GM12878 (cell line): ENCODE measurements around the gene CHD6. TPM values are rescaled to one million over a fixed set of nuclear protein-coding genes. Genes with fewer than 3 reads are reported as not detected.

Source experiments
- ATAC-seq: fragments of 200-7000 bp; cut with Tn5 transposase; 3 replicates; pipeline ENCODE4 v1.9.1; 2020; ENCODE audit warnings: mild to moderate bottlenecking, moderate library complexity
- BruUV-seq: library from RNA; stranded (reverse); fragments of 400-500 nt; replicated peaks from 2 replicates; lab custom pipeline; 2021; lab: Mats Ljungman, UMichigan
- CTCF ChIA-PET: fragments of 300-600 bp; sonication (Branson Sonifier 250); formaldehyde crosslinking; extraction: SDS; loops from one replicate; lab custom pipeline; 2021; ENCODE audit warnings: inconsistent platforms; lab: Yijun Ruan, JAX
- POLR2A ChIA-PET: fragments of 350-600 bp; formaldehyde crosslinking; extraction: SDS; loops from one replicate; lab custom pipeline; 2021; ENCODE audit warnings: inconsistent platforms; lab: Charles Lee
- RAD21 ChIA-PET: fragments of 300-600 bp; sonication (Branson Sonifier 250); formaldehyde crosslinking; loops from one replicate; lab custom pipeline; 2023; ENCODE audit warnings: antibody characterized with exemption; ENCODE audit not compliant: unreplicated experiment; lab: Charles Lee
- SMC1A ChIA-PET: fragments of 300-600 bp; sonication (Branson Sonifier 250); formaldehyde crosslinking; loops from one replicate; lab custom pipeline; 2023; ENCODE audit not compliant: unreplicated experiment, uncharacterized antibody; lab: Charles Lee
- DNase-seq: peaks from one replicate; pipeline ENCODE4 v3.0.0-alpha.2; 2011; ENCODE audit warnings: low read depth, low spot score
- FAIRE-seq: peaks from 3 replicates; lab custom pipeline; 2011; peaks lifted over from hg19 to GRCh38; lab: Jason Lieb, UNC
- H2AFZ ChIP-seq: 2 replicates; pipeline ENCODE4 v1.6.0; 2011; ENCODE audit warnings: low read depth, low read length, control low read depth; ENCODE audit not compliant: control insufficient read depth
- H3K27ac ChIP-seq: 2 replicates; pipeline ENCODE4 v1.5.1; 2011; ENCODE audit warnings: control low read depth; ENCODE audit not compliant: control insufficient read depth, insufficient read depth
- H3K27me3 ChIP-seq, 2 experiments: replicated peaks in 1 of 2; 2 replicates each; pipeline versions ENCODE4 v1.6.0 to v1.6.1; 2011; ENCODE audit warnings: low read length in 1 of 2; ENCODE audit not compliant: control insufficient read depth in 2 of 2, insufficient read depth in 2 of 2
- H3K36me3 ChIP-seq, 2 experiments: 2 replicates each; pipeline ENCODE4 v1.5.1; 2011; ENCODE audit warnings: low read length in 1 of 2; ENCODE audit not compliant: control insufficient read depth in 2 of 2, insufficient read depth in 2 of 2
- H3K4me1 ChIP-seq: 2 replicates; pipeline ENCODE4 v1.6.1; 2011; ENCODE audit warnings: mild to moderate bottlenecking, low read length, moderate library complexity, mixed read lengths; ENCODE audit not compliant: control insufficient read depth, insufficient read depth
- H3K4me2 ChIP-seq: 2 replicates; pipeline ENCODE4 v1.6.0; 2011; ENCODE audit warnings: control low read depth; ENCODE audit not compliant: control insufficient read depth, insufficient read depth
- H3K4me3 ChIP-seq: fragments of 200-600 bp; sonication (generic); 2 replicates; pipeline ENCODE4 v1.5.1; 2016
- H3K79me2 ChIP-seq: 2 replicates; pipeline ENCODE4 v1.6.0; 2011; ENCODE audit warnings: low read length; ENCODE audit not compliant: control insufficient read depth, insufficient read depth
- H3K9ac ChIP-seq: 2 replicates; pipeline ENCODE4 v1.8.0; 2011; ENCODE audit warnings: low read length, control low read depth, mixed read lengths; ENCODE audit not compliant: control insufficient read depth, insufficient read depth
- H3K9me3 ChIP-seq: replicated peaks from 3 replicates; pipeline ENCODE4 v1.5.1; 2011; ENCODE audit warnings: mild to moderate bottlenecking, low read length; ENCODE audit not compliant: control insufficient read depth, insufficient read depth
- H4K20me1 ChIP-seq: 2 replicates; pipeline ENCODE4 v1.6.0; 2011; ENCODE audit not compliant: control insufficient read depth, insufficient read depth
- ATF3 ChIP-seq: IDR thresholded peaks from 2 replicates; pipeline ENCODE4 v1.6.1; 2011; ENCODE audit warnings: low read depth, mild to moderate bottlenecking, low read length, moderate library complexity, borderline replicate concordance; ENCODE audit errors: extremely low read depth
- CBX3 ChIP-seq: fragments of 200-600 bp; sonication (generic); IDR thresholded peaks from 2 replicates; pipeline ENCODE4 v1.6.1; 2016; ENCODE audit warnings: low read depth, borderline replicate concordance
- CEBPZ ChIP-seq: fragments of 150-350 bp; IDR thresholded peaks from 2 replicates; pipeline ENCODE4 v1.6.1; 2016; ENCODE audit warnings: low read depth, low read length
- CHD1 ChIP-seq: IDR thresholded peaks from 2 replicates; pipeline ENCODE4 v1.6.1; 2012; ENCODE audit warnings: low read depth, low read length, improper control_type of control experiment
- CHD4 ChIP-seq: fragments of 200-600 bp; sonication (generic); IDR thresholded peaks from 2 replicates; pipeline ENCODE4 v1.6.1; 2016; ENCODE audit warnings: mild to moderate bottlenecking
- GABPA ChIP-seq: IDR thresholded peaks from 2 replicates; pipeline ENCODE4 v1.6.1; 2014; ENCODE audit warnings: antibody characterized with exemption, low read depth, mild to moderate bottlenecking, inconsistent platforms
- HDGF ChIP-seq: fragments of 450-650 bp; IDR thresholded peaks from 2 replicates; pipeline ENCODE4 v1.6.1; 2016; ENCODE audit warnings: antibody characterized with exemption
- MEF2B ChIP-seq: fragments of 450-650 bp; IDR thresholded peaks from 2 replicates; pipeline ENCODE4 v1.6.1; 2018; ENCODE audit warnings: mild to moderate bottlenecking, moderate library complexity; ENCODE audit not compliant: partially characterized antibody, poor library complexity, severe bottlenecking
- MYB ChIP-seq: fragments of 150-350 bp; IDR thresholded peaks from 2 replicates; pipeline ENCODE4 v1.6.1; 2014; ENCODE audit warnings: mild to moderate bottlenecking, low read depth, low read length, borderline replicate concordance
- NFIC ChIP-seq: IDR thresholded peaks from 2 replicates; pipeline ENCODE4 v1.6.1; 2012; ENCODE audit warnings: low read depth, mild to moderate bottlenecking, inconsistent platforms, low read length, moderate library complexity
- NR2F1 ChIP-seq: fragments of 450-650 bp; conservative IDR thresholded peaks from 2 replicates; pipeline ENCODE4 v1.6.1; 2017; ENCODE audit warnings: mild to moderate bottlenecking
- SPI1 ChIP-seq: IDR thresholded peaks from 2 replicates; pipeline ENCODE4 v1.6.1; 2011; ENCODE audit warnings: low read depth, mild to moderate bottlenecking, low read length, moderate library complexity, borderline replicate concordance; ENCODE audit not compliant: insufficient read depth
- STAT3 ChIP-seq: IDR thresholded peaks from 2 replicates; pipeline ENCODE4 v1.6.1; 2011; ENCODE audit warnings: low read depth, low read length, improper control_type of control experiment
- SUZ12 ChIP-seq: fragments of 200-600 bp; sonication (generic); IDR thresholded peaks from one replicate; pipeline ENCODE4 v1.6.1; 2018; ENCODE audit warnings: antibody characterized with exemption, mild to moderate bottlenecking; ENCODE audit not compliant: unreplicated experiment
- YBX1 ChIP-seq: fragments of 450-650 bp; IDR thresholded peaks from 2 replicates; pipeline ENCODE4 v1.6.1; 2016; ENCODE audit warnings: antibody characterized with exemption
- WGBS: methylation state at CpG from one replicate; pipeline ENCODE4 v1.1.6; 2016; ENCODE audit warnings: low lambda C conversion rate; ENCODE audit not compliant: insufficient replicate concordance, insufficient coverage; ENCODE audit errors: missing lambda C conversion rate; 5-methylcytosine and 5-hydroxymethylcytosine counted together
- in situ Hi-C: fragments of 300-500 bp; cut with MboI; formaldehyde crosslinking; loops from 9 replicates; pipeline ENCODE4 v1.14.3; 2018; ENCODE audit warnings: mixed read lengths
- intact Hi-C: fragments of 100-400 bp; cut with micrococcal nuclease; formaldehyde crosslinking; loops from one replicate; pipeline ENCODE4 v1.14.2; 2022; ENCODE audit not compliant: unreplicated experiment
- polyA plus RNA-seq, 11 experiments: library from polyadenylated mRNA; depleted of rRNA in 4 of 11; unstranded in 6 of 11; stranded (reverse) in 5 of 11; fragments of >200 nt; fragmentation: Nextera tagmentation in 4 of 11; fragmentation: Illumina TruSeq in 1 of 11; extraction: Ambion mirVana in 4 of 11; extraction: Trizol in 1 of 11; gene quantifications; 1 replicate in 1 of 11; 2 replicates in 10 of 11; pipeline versions ENCODE4 v1.2.1 to v1.2.3, GENCODE V29; 2011 to 2016; ENCODE audit warnings: inconsistent platforms in 2 of 11, missing spikeins in 2 of 11, low read depth in 1 of 11
- total RNA-seq, 4 experiments: library from RNA; depleted of rRNA in 3 of 4; stranded (reverse); fragments of >200 nt in 3 of 4; fragmentation: Illumina TruSeq in 1 of 4; extraction: Trizol in 1 of 4; gene quantifications; 2 replicates each; pipeline versions ENCODE4 v1.2.1 to v1.2.3, GENCODE V29; 2013 to 2021

The CHD6 gene
- total and polyA plus RNA-seq, 10 of the 15 experiments (the other 5 are each of a cell fraction or from before 2014, with no cell fraction given): 4.3 to 25.5 (median 17.1) TPM

- H3K9ac ChIP-seq: no peak overlapping the region
- H3K9me3 ChIP-seq: no peaks in the 10 kb centered on the region
- H3K27ac ChIP-seq: no peak overlapping the region
- SMC1A ChIA-PET: no interaction called here
- ATAC-seq (no peak), DNase-seq (no peak)
- H3K79me2 ChIP-seq: no peaks in the 10 kb centered on the region
- no peak overlapping the region for H3K4me2 ChIP-seq
- H4K20me1 ChIP-seq: no peaks in the 10 kb centered on the region
- intact Hi-C loops: no loop called here
- in situ Hi-C loops: no loop called here
- RAD21 ChIA-PET: no interaction called here
- 98% methylated on average over 6 of the region's 6 CpGs for WGBS
- CTCF ChIA-PET: no interaction called here
- no peaks in the 10 kb centered on the region for H3K27me3 ChIP-seq
- POLR2A ChIA-PET: no interaction called here
- no peak for TF ChIP-seq NR2F1
- TF ChIP-seq HDGF: no peak
- no peak for TF ChIP-seq CBX3
- no peak for TF ChIP-seq ATF3
- TF ChIP-seq CHD4: no peak
- no peak for TF ChIP-seq SPI1
- TF ChIP-seq, all 136 proteins: peak for 0
- BruUV-seq: no TSS peak
- Histone ChIP-seq H3K4me3 (no peak overlapping the region), H2AFZ (no peak overlapping the region), H3K36me3 (peaks cover 5 to 30% of the 10 kb centered on the region in 2 experiments), H3K4me1 (no peaks in the 10 kb centered on the region)
- no peak for FAIRE-seq
These were observed 166.0 kb downstream of the CHD6 start for GRCh38 chr20:41452226-41452625.

DNA sequence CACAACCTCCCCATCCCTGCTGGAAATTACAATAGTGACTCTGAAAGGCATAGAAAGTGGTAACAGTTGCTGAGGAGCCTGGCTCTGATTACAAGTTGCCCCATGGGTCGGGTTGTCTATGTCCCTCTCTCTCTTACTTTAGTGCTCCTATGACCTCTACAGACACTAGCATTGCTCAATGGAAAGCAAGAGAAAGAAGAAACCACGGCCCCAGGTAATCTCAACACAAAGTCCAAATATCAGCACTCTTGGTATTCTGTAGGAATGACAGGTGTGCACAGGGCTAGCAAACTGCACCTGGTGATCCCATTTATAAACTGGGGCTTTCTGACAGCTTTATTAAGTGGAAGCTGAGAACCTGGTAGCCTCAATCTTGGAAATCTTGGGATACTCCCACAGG is 171.2 kb downstream of the CHD6 start:
- Histone ChIP-seq H2AFZ (no peak overlapping the region), H3K27ac (no peak overlapping the region), H3K4me3 (no peak overlapping the region), H3K36me3 (peaks cover 4 to 30% of the 10 kb centered on the region in 2 experiments), H3K27me3 (no peaks in the 10 kb centered on the region), H4K20me1 (no peaks in the 10 kb centered on the region), H3K4me2 (no peak overlapping the region), H3K4me1 (no peaks in the 10 kb centered on the region), H3K79me2 (no peaks in the 10 kb centered on the region), H3K9ac (no peak overlapping the region), H3K9me3 (no peaks in the 10 kb centered on the region)
- intact Hi-C loops (no loop called here), in situ Hi-C loops (no loop called here)
- 71% methylated on average over 2 of the region's 2 CpGs for WGBS
- ChIA-PET CTCF (no interaction called here), POLR2A (no interaction called here), RAD21 (no interaction called here), SMC1A (no interaction called here)
- FAIRE-seq (no peak), DNase-seq (no peak), ATAC-seq (no peak)
- no TSS peak for BruUV-seq
- TF ChIP-seq GABPA (no peak), CEBPZ (no peak), YBX1 (no peak), NFIC (no peak), MYB (no peak), STAT3 (no peak), SUZ12 (no peak), CHD1 (no peak), MEF2B (no peak)
